Ascending aorta (tissue), 2 donors: ENCODE data around the gene HSPBP1. TPM values are rescaled to one million over a fixed set of nuclear protein-coding genes. Genes with fewer than 3 reads are reported as not detected.

ENCODE experiments used
- DNase-seq, 2 donors: peaks; one replicate each; pipeline ENCODE4 v3.0.0-alpha.2; 2019; ENCODE audit warnings: low spot score in 2 of 2
- H3K27ac ChIP-seq, 2 donors: fragments of 200-600 bp; sonication (generic); one replicate each; pipeline ENCODE4 v1.5.1; 2016 to 2017; ENCODE audit warnings: mild to moderate bottlenecking in 1 of 2
- H3K27me3 ChIP-seq: fragments of 200-600 bp; sonication (generic); one replicate; pipeline ENCODE4 v1.5.1; 2017
- H3K36me3 ChIP-seq, 2 donors: fragments of 200-600 bp; sonication (generic); one replicate each; pipeline ENCODE4 v1.5.1; 2016
- H3K4me1 ChIP-seq, 2 donors: fragments of 200-600 bp; sonication (generic); one replicate each; pipeline ENCODE4 v1.5.1; 2016 to 2017; ENCODE audit warnings: mild to moderate bottlenecking in 1 of 2
- H3K4me3 ChIP-seq, 2 donors: fragments of 200-600 bp; sonication (generic); one replicate each; pipeline ENCODE4 v1.5.1; 2016 to 2017; ENCODE audit warnings: mild to moderate bottlenecking in 1 of 2
- H3K9me3 ChIP-seq, 2 donors: fragments of 200-600 bp; sonication (generic); one replicate each; pipeline ENCODE4 v1.5.1; 2016
- intact Hi-C: fragments of 100-400 bp; cut with DNase I; formaldehyde crosslinking; loops from one replicate; pipeline ENCODE4 v1.15.1; 2023
- total RNA-seq: library from RNA; depleted of rRNA; stranded (reverse); fragments of >200 nt; gene quantifications from one replicate; pipeline ENCODE4 v1.1.0, GENCODE V29; 2016
- TF ChIP-seq, protein P1 (sequence below), 3 experiments: fragments of 200-600 bp in 2 of 3; fragments of 450-650 bp in 1 of 3; sonication (generic) in 2 of 3; IDR thresholded peaks; one replicate each; pipeline ENCODE4 v1.5.1; 2016 to 2019; ENCODE audit warnings: antibody characterized with exemption in 3 of 3, mild to moderate bottlenecking in 1 of 3, moderate library complexity in 1 of 3

The HSPBP1 gene
- total RNA-seq, 1 donor from 2014 or later = 72.7 TPM

DNA sequence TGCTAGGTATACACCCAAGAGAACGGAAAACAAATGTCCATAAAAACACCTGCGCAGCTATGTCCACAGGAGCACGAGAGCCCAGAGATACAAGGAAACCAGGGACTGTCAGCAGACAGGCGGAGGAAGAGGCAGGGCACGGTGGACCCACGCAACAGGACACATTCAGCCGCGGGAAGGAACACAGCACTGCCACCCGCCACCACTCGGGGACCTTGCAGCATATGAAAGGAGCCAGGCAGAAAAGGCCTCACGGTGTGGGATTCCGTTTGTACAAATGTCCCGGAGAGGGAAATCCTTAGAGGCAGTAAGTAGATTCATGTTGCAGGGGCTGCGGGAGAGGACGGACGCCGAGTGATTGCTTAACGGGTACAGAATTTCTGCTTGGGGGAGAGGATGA lies 7.8 kb downstream of the HSPBP1 start:
- Histone ChIP-seq H3K27ac (no peak overlapping the region), H3K27me3 (no peaks in the 10 kb centered on the region), H3K4me1 (no peaks in the 10 kb centered on the region), H3K9me3 (no peaks in the 10 kb centered on the region), H3K36me3 (peaks cover 29 to 62% of the 10 kb centered on the region in 2 donors), H3K4me3 (no peak overlapping the region)
- intact Hi-C loops = no loop called here
- no peak for DNase-seq
- TF ChIP-seq, protein P1, sequence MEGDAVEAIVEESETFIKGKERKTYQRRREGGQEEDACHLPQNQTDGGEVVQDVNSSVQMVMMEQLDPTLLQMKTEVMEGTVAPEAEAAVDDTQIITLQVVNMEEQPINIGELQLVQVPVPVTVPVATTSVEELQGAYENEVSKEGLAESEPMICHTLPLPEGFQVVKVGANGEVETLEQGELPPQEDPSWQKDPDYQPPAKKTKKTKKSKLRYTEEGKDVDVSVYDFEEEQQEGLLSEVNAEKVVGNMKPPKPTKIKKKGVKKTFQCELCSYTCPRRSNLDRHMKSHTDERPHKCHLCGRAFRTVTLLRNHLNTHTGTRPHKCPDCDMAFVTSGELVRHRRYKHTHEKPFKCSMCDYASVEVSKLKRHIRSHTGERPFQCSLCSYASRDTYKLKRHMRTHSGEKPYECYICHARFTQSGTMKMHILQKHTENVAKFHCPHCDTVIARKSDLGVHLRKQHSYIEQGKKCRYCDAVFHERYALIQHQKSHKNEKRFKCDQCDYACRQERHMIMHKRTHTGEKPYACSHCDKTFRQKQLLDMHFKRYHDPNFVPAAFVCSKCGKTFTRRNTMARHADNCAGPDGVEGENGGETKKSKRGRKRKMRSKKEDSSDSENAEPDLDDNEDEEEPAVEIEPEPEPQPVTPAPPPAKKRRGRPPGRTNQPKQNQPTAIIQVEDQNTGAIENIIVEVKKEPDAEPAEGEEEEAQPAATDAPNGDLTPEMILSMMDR (IDR thresholded peaks at IDR 0.05) = no peak

DNA sequence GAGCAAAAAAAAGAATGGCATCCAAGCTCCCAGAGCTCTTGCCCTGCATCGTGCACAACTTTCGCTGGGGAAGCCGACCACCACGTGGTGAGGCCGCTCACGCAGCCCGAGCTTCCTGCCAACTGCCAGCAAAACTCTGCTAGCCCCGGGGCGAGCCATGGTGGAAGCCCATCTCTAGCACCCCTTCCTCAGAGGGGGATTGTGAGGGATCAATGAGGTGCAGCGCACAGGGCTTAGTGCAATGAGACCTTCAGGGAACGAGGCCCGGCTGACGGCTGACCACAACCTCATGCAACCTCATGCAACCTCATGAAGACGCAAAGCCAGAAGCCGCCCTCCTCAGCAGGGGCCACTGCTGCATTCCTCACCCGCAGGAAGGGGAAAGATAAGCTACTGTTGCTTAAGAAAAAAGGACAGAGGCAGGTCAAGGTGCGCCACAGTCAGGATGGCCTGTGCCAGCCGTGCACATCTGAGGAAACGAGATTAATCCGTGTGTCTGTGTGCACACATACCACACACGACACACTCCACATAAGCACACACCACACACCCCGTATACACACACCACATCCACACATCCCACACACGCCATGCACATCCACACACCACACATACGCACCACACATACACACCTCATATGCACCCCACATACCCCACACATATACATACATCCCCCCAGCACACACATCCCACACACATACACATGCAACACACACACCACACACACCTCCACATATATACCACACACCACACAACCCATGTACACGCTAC lies 9.6 kb downstream of the HSPBP1 start:
- H3K9me3 ChIP-seq = no peaks in the 10 kb centered on the region
- H3K4me1 ChIP-seq = no peaks in the 10 kb centered on the region
- TF ChIP-seq, protein P1 (IDR thresholded peaks at IDR 0.05) = no peak
- H3K36me3 ChIP-seq = peaks cover 20 to 51% of the 10 kb centered on the region in 2 donors
- intact Hi-C loops = no loop called here
- no peak overlapping the region for H3K4me3 ChIP-seq
- no peak for DNase-seq
- H3K27ac ChIP-seq = no peak overlapping the region
- H3K27me3 ChIP-seq = no peaks in the 10 kb centered on the region

DNA sequence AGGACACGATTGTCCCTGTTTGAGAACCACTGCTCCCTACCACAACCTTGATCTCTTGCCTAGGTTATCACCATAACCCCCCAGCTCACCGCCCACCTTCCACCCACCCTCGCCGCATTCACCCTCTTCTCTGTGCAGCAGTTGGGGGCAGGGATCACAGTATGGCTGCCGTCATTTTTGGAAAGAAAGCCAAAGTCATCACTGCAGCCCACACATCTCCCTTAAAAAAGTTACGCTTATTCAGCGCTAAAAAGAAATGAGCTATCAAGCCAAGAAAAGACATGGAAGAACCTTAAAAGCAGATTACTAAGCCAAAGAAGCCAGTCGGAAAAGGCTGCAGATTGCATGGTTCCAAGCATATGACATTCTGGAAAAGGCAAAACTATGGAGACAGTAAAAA lies 10.6 kb downstream of the HSPBP1 start:
- no peak overlapping the region for H3K4me3 ChIP-seq
- intact Hi-C loops = no loop called here
- TF ChIP-seq, protein P1 (IDR thresholded peaks at IDR 0.05) = no peak
- no peak for DNase-seq
- no peak overlapping the region for H3K27ac ChIP-seq
- H3K4me1 ChIP-seq = no peaks in the 10 kb centered on the region
- peaks cover 16 to 42% of the 10 kb centered on the region in 2 donors for H3K36me3 ChIP-seq
- no peaks in the 10 kb centered on the region for H3K9me3 ChIP-seq
- H3K27me3 ChIP-seq = no peaks in the 10 kb centered on the region

DNA sequence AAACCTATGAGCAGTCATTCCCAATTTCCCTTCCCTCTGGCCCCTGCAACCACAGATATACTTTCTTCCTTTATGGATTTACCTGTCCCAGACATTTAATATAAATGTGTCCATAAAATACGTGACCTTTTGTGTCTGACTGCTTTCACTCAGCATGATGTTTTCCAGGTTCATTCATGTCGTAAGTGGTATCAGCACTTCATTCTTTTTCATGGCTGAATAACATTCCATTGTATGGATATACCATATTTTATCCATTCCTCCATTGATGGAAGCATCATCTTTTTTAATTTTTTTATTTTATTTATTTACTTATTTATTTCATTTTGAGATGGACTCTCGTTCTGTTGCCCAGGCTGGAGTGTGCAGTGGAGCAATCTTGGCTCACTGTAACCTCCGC lies 13.1 kb downstream of the HSPBP1 start:
- intact Hi-C loops = no loop called here
- H3K36me3 ChIP-seq = peaks cover 4 to 18% of the 10 kb centered on the region in 2 donors
- no peak for DNase-seq
- TF ChIP-seq, protein P1 (IDR thresholded peaks at IDR 0.05) = no peak
- H3K4me3 ChIP-seq = no peak overlapping the region
- H3K27me3 ChIP-seq = no peaks in the 10 kb centered on the region
- H3K27ac ChIP-seq = no peak overlapping the region
- H3K4me1 ChIP-seq = no peaks in the 10 kb centered on the region
- no peaks in the 10 kb centered on the region for H3K9me3 ChIP-seq

DNA sequence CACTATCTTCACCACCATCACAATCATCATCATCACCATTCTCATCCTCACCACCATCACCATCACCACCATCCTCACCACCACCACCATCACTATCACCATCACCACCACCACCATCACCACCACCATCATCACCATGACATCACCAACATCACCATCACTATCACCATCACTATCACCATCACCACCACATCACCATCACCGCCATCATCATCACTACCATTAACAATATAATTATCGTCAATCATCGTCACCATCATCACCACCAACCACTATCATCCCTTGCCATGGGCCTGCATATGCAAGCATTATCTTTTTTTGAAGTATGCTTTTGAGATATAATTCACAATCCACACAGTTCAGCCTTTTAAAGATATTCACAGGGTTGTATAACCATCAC lies 13.5 kb downstream of the HSPBP1 start:
- intact Hi-C loops = no loop called here
- H3K4me1 ChIP-seq = no peaks in the 10 kb centered on the region
- DNase-seq = no peak
- no peak overlapping the region for H3K27ac ChIP-seq
- no peak overlapping the region for H3K4me3 ChIP-seq
- peaks cover 4 to 16% of the 10 kb centered on the region in 2 donors for H3K36me3 ChIP-seq
- no peaks in the 10 kb centered on the region for H3K9me3 ChIP-seq
- TF ChIP-seq, protein P1 (IDR thresholded peaks at IDR 0.05) = no peak
- no peaks in the 10 kb centered on the region for H3K27me3 ChIP-seq
